ENCODE results near the gene JMJD8.
A peak's percentile ranks its signal among the peaks of the same experiment; 100 is the strongest.

The JMJD8 gene

GRCh38 chr16:728890-729744, 45.0 kb upstream of the JMJD8 start:
- Histone ChIP-seq H3K9ac (no peak overlapping the region), H4K20me1 (peaks cover 20 to 80% (median 66%) of the 10 kb centered on the region in 11 experiments; a peak in 21 of 22 replicates), H3K4me1 (peaks cover 8 to 80% (median 63%) of the 10 kb centered on the region in 10 experiments; a peak in 18 of 20 replicates), H3K9me3 (replicated peaks in 1 of 11) (no peaks in the 10 kb centered on the region), H3K27me3 (peaks cover 0 to 26% (median 0%) of the 10 kb centered on the region in 11 experiments; a peak in 7 of 22 replicates), H3K36me3 (peaks cover 39 to 52% (median 47%) of the 10 kb centered on the region in 11 experiments), H3K4me3 (peak overlapping the region in 4 of 10 experiments; percentile 74 to 78 (median 74); a peak in 7 of 20 replicates), H3K4me2 (peak overlapping the region; percentile 96 to 100 (median 100); a peak in 21 of 22 replicates), H3K27ac (no peak overlapping the region)
- no peak for TF ChIP-seq Cebpa-rat (IDR thresholded peaks at IDR 0.05)

- Histone ChIP-seq H3K36me3 (peaks cover 31 to 44% (median 39%) of the 10 kb centered on the region in 11 experiments), H3K4me3 (peak overlapping the region; percentile 67 to 78 (median 73); a peak in 19 of 20 replicates), H3K4me2 (peak overlapping the region; percentile 96 to 100 (median 100)), H3K9ac (peak overlapping the region in 10 of 11 experiments; percentile 42 to 84 (median 80); a peak in 15 of 22 replicates), H3K9me3 (replicated peaks in 1 of 11) (no peaks in the 10 kb centered on the region), H3K27me3 (peaks cover 0 to 34% (median 0%) of the 10 kb centered on the region in 11 experiments; a peak in 7 of 22 replicates), H4K20me1 (peaks cover 28 to 80% (median 66%) of the 10 kb centered on the region in 11 experiments; a peak in 21 of 22 replicates), H3K27ac (peak overlapping the region in 3 of 11 experiments; percentile 77 to 83 (median 80); a peak in 6 of 22 replicates), H3K4me1 (peaks cover 11 to 80% (median 67%) of the 10 kb centered on the region in 10 experiments; a peak in 19 of 20 replicates)
- TF ChIP-seq Cebpa-rat (IDR thresholded peaks at IDR 0.05) = no peak
These were observed 44.2 kb upstream of the JMJD8 start for GRCh38 chr16:728131-728889.

- Histone ChIP-seq H3K4me3 (peak overlapping the region; percentile 67 to 78 (median 73)), H3K27ac (peak overlapping the region; percentile 58 to 83 (median 74); a peak in 21 of 22 replicates), H3K9me3 (replicated peaks in 1 of 11) (no peaks in the 10 kb centered on the region), H3K9ac (peak overlapping the region; percentile 73 to 84 (median 82)), H3K27me3 (peaks cover 0 to 42% (median 0%) of the 10 kb centered on the region in 11 experiments; a peak in 7 of 22 replicates), H3K4me1 (peaks cover 20 to 80% (median 74%) of the 10 kb centered on the region in 10 experiments), H3K4me2 (peak overlapping the region; percentile 96 to 100 (median 100)), H3K36me3 (peaks cover 22 to 35% (median 30%) of the 10 kb centered on the region in 11 experiments; a peak in 21 of 22 replicates), H4K20me1 (peaks cover 36 to 81% (median 69%) of the 10 kb centered on the region in 11 experiments; a peak in 21 of 22 replicates)
- no peak for TF ChIP-seq Cebpa-rat (IDR thresholded peaks at IDR 0.05)
These were observed 43.3 kb upstream of the JMJD8 start for GRCh38 chr16:727291-727977.

GRCh38 chr16:726438-727290, 42.5 kb upstream of the JMJD8 start, which contains the start of the genes CCDC78 and HAGHL:
TSS of gene CCDC78 (minus strand) at chr16:726443. CDS start at chr16:726367, 76 bp downstream.
TSS of gene HAGHL (plus strand) at chr16:727106. CDS start at chr16:727510, 404 bp downstream.
- Histone ChIP-seq H3K4me2 (peak within 1 kb of the TSS; percentile 96 to 100 (median 100)), H3K4me3 (peak within 1 kb of the TSS; percentile 67 to 78 (median 73)), H3K9me3 (replicated peaks in 1 of 11) (no peaks in the 10 kb centered on the region), H3K4me1 (peaks cover 26 to 80% (median 75%) of the 10 kb centered on the region in 10 experiments), H4K20me1 (peaks cover 42 to 82% (median 77%) of the 10 kb centered on the region in 11 experiments; a peak in 21 of 22 replicates), H3K27me3 (peaks cover 0 to 42% (median 0%) of the 10 kb centered on the region in 11 experiments; a peak in 7 of 22 replicates), H3K9ac (peak within 1 kb of the TSS; percentile 73 to 84 (median 82)), H3K36me3 (peaks cover 16 to 27% (median 23%) of the 10 kb centered on the region in 11 experiments; a peak in 20 of 22 replicates), H3K27ac (peak within 1 kb of the TSS; percentile 58 to 83 (median 74); a peak in 21 of 22 replicates)
- no peak for TF ChIP-seq Cebpa-rat (IDR thresholded peaks at IDR 0.05)

- H4K20me1 ChIP-seq = peaks cover 44 to 82% (median 76%) of the 10 kb centered on the region in 11 experiments; a peak in 21 of 22 replicates
- H3K36me3 ChIP-seq = peaks cover 10 to 22% (median 18%) of the 10 kb centered on the region in 11 experiments; a peak in 19 of 22 replicates
- H3K27ac ChIP-seq = no peak overlapping the region
- H3K27me3 ChIP-seq = peaks cover 0 to 42% (median 0%) of the 10 kb centered on the region in 11 experiments; a peak in 7 of 22 replicates
- H3K9me3 ChIP-seq (replicated peaks in 1 of 11) = no peaks in the 10 kb centered on the region
- H3K9ac ChIP-seq = peak overlapping the region in 3 of 11 experiments; percentile 7 to 50 (median 48); a peak in 5 of 22 replicates
- H3K4me2 ChIP-seq = peak overlapping the region; percentile 93 to 100 (median 100)
- no peak for TF ChIP-seq Cebpa-rat (IDR thresholded peaks at IDR 0.05)
- H3K4me3 ChIP-seq = peak overlapping the region in 6 of 10 experiments; percentile 70 to 75 (median 73); a peak in 5 of 20 replicates
- peaks cover 29 to 79% (median 75%) of the 10 kb centered on the region in 10 experiments for H3K4me1 ChIP-seq
These were observed 42.0 kb upstream of the JMJD8 start for GRCh38 chr16:726188-726437.

GRCh38 chr16:725463-726187, 41.5 kb upstream of the JMJD8 start:
- peak overlapping the region; percentile 93 to 100 (median 100); a peak in 19 of 22 replicates for H3K4me2 ChIP-seq
- peak overlapping the region in 1 of 10 experiments; percentile 74; a peak in 1 of 20 replicates for H3K4me3 ChIP-seq
- peaks cover 30 to 79% (median 75%) of the 10 kb centered on the region in 10 experiments for H3K4me1 ChIP-seq
- H3K9me3 ChIP-seq (replicated peaks in 1 of 11) = no peaks in the 10 kb centered on the region
- no peak for TF ChIP-seq Cebpa-rat (IDR thresholded peaks at IDR 0.05)
- H3K36me3 ChIP-seq = peaks cover 8 to 17% (median 13%) of the 10 kb centered on the region in 11 experiments; a peak in 17 of 22 replicates
- H4K20me1 ChIP-seq = peaks cover 44 to 78% (median 71%) of the 10 kb centered on the region in 11 experiments; a peak in 21 of 22 replicates
- H3K9ac ChIP-seq = peak overlapping the region in 1 of 11 experiments; percentile 48; a peak in 4 of 22 replicates
- peaks cover 0 to 42% (median 0%) of the 10 kb centered on the region in 11 experiments; a peak in 7 of 22 replicates for H3K27me3 ChIP-seq
- H3K27ac ChIP-seq = no peak overlapping the region
